Stimulated activated CD8-positive, alpha-beta memory T cell treated with anti-CD3 and anti-CD28 coated beads, Interleukin-7, amount 100 ng/mL, for 24 hours (primary cell): ENCODE data around the gene STRIT1.

ENCODE experiments used
- DNase-seq: peaks from one replicate; pipeline ENCODE4 v3.0.0-alpha.2; 2020; ENCODE audit warnings: low read depth

STRIT1 gene

DNA sequence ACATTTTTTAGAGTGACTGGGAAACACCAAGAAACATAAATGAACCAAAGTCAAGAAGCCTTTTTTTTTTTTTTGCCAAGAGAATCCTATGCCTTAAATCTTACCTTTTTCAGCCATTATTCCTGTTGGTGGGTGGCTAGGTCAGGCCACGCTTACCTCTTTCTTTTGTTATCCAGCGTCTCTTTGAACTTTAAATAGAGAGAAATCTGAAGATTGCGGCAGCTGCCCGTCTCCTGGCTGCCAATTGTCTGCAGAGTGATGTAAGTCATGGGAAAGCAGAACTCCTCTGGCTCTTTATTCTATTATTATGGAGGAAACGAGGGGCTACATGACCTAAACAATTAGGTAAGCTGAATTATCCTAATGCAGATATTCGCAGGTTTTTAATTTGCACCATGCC, at the start of gene STRIT1:
Gene STRIT1, minus strand, starts transcription at position 168 of the 400 bp plus-strand sequence.
- DNase-seq: no peak

DNA sequence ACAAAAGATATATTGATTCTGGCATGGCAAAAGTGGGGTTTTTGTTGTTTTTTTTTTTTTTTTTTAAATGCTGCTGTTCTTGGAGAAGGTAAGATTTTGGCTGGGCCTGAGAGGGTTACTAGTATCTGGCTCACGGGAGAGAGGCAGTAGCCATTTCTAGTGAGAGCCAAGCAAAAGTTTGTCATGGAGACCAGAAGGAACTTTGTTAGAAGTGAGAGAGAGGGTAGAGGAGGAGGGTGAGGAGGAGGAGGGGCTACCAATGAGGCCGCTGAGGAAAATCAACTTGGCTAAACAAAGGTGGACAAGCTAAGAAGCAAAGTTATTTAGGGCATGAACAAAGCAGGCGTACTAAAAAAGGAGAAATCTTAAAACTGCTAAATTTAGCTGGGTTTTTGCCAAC, 48.9 kb upstream of the STRIT1 start:
- DNase-seq: no peak

DNA sequence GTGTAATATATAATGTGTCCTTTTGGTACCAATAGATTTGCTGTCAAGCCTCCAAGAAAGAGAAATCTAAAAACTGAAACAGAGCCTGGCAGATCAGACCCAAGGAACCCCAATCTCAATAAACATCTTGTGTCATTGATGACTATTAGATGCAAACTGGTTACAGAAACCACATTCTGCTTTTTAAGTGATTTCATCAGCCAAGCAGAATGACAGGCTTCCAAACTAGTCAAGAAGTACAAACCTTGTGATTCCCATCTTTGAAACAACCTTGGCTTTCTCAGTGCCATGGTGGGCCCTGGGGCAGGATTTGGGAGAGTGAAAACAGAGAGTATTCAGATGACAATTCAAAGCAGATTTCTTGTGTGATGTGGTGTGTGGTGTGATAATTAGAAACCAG, 45.6 kb upstream of the STRIT1 start:
- DNase-seq: no peak

DNA sequence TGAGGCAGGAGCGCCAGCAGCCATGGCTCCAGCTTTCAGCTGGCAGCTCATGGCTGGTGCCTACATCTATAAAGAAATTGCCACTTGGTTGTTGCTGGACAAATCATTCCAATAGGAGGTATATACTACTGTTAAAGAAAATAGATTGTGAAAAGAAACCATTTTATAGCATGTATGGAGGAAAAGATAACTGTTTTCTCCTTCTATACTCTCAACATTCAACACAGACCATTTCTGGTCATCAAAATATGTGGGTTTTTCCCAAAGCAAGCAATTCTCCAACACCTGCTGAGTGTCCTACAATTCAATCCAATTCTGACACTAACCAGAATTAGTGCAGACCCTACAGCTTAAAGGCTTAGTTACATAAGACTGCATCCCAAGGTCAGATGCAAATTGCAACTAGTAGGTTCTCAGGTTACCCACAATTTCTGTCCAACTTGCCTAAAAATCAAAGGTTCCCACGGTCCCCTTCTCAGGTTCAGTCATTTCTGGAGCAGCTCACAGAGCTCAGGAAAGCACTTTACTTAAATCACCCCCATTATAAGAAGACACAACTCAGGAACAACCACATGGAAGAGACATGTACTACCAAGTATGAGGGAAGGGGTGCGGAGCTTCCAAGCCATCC, 42.4 kb upstream of the STRIT1 start:
- DNase-seq: no peak

DNA sequence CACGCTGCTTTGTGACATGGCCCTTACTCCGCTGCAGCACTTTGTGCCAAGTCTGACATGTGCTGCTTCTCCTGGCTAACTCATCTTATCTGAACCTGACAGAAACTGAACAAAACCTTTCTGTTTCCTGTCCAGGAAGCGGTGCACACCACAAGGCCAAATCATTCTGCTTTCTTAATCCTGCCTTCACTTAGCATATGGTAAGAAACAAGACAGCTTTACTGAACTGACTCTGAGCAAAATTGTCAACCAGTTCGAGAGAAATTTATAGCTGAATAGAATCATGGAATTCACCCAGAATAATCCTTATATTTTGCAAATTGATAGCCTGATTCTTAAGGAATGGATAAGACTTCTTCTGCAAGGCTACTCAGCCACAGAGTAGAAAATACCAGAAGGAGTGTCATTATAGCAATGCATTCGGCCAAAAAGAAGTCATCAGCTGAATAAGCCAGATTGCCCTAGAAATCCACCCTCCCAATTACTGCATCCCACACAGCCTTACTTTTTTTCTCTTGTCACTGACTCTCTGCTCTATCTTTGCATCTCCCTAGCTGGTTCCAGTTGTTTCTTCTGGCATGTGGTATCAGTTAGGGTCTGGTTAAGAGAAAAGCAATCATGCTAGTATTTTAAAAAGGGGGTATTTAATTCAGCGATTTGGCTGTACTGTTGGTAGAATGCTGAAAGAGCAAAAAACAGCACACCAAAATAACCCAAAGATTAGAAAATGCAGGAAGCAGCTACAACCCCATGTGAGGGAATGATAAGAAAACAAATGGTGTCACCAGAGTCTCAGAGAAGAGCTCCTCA, 41.6 kb upstream of the STRIT1 start:
- DNase-seq: no peak

DNA sequence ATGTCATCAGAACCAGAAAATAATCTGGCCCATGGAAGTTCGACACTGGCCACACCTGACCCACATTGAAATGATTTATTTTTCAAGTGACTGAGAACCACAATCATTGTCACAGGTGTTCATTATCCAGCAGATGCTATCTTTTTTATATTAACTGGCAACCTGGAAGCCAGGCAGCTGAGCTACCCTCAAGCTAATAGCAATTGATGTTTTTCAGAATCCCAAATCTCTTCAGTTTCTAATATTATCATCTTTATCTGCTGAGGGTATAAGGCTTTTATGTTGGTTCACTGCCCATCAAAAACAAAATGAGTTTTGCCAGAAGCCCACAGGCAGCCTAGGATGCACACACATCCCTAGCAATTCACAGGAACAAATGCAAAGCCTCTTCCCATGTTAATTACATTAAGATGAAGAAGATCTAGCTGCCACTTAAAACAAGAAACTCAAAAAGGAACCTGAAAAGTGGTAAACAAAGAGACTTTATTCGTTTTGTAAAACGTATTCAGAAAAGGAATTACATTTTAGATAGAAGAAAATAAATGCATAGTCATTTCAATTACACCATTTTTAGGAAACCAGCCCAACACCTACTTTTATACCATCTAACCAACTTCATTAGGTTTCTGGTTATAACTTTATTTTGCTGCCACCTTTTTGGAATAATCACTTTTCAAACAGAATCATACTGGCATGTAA, 40.9 kb upstream of the STRIT1 start:
- no peak for DNase-seq

DNA sequence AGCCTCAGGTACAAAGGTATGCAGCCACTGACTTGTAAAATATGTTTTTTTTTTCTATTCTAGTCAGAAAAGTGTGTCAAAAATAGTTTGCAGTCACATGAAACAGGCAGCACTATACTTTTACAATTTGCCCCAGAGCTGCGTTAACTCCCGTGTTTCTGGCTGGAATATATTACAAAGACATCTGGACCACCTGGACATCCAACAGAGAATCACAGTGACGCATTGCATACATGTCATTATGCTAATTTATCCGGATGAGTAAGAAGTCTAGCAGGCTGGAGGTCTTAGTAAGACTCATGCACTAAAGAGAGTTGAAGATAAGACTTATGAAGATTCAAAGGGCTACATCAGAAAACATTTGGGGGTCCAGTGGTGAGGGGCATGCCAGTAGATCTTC, 39.2 kb upstream of the STRIT1 start:
- DNase-seq: no peak

DNA sequence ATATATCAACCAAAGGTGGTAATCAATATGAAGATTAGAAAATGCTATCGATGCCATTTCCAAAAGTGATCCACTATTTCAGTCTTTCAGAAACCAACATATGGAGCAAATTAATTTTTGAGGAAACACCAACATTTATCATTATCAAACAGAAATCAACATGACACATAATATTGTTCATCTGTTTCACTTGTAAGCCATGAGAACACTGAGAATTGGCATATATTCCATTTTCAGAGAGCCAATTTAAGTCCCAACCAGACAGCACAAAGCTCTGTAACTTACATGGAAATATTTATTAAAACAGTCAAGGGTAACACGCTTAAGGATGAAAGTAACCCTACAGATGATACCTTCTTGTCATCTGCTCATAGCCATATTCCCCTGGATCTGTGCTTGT, 37.6 kb upstream of the STRIT1 start:
- no peak for DNase-seq

DNA sequence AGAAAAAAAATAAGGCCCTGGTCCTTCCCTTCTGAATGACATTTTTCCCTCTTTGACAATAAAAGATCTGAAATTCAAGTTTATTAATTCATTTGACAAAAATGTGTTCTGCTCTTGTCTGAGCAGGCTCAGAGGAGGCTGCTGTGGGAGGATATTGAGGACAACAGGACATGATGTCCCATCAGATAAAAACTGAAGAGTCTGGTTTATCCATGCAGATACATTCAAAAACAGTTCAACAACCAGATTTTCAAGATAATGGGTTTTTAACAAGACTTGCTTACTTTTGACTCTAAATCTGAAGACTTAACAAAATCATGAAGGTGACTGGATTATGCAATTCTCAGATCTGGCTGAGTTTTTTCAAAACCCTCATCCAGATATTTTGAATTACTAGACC, 36.9 kb upstream of the STRIT1 start:
- no peak for DNase-seq

DNA sequence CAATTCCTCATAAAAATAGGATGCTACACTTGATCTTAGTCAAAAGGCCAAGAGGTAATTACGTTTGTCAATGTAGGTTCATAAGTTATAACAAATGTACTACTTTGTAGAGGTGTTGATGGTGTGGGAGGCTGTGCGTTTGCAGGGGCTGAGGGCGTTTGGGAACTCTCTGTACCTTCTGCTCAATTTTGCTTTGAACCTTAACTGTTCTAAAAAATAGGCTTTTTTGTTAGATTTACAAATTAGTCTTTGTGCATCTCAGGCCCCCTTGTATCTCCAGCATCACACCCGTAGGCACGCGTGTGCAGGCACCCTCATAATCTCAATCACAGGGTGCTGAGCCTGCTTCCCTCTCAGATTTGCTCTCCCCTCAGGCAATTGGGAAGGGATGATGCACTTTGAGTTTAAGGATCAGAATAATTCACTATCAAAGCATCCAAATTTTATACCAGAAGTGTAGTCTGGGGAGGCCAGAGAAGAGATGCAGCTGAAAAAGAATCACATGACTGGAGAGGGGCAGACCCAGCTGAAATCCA, 36.1 kb upstream of the STRIT1 start:
- DNase-seq: no peak

DNA sequence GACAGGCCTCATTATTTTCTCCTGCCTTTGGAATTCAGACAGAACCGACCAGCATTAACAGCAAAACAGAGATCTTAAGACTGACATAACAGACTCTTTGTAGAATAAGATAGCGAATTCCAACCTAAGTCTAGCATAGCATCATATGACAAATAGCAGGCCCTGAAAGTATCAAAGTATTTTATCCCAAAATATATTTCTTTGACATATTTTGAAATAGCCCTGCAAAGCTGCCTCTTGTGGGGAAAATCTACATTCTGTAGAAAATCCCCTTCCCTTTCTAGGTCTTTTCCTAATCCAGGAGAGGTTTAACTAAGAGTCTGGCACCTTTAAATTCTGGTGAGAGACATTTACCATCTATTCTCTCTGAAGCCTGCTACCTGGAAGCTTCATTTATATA, 34.4 kb upstream of the STRIT1 start:
- no peak for DNase-seq

DNA sequence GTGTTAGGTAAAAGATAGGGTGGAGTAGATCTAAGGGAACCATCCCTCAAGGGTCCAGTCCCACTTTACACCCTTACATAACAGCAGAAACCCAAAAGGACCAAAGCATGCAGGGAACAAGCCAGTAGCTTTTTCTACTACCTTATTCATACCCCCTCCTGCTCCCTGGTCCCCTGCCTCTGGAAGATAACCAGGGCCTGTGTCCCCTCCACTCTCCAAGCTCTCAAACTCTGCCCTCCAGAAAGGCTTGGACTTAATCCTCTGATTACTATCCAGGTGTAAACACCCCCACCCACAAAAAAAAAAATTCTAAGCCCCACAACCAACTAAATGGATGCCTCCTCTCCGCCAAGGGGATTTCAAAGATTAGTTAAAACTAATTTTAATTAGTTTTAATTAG, 33.9 kb upstream of the STRIT1 start:
- no peak for DNase-seq

DNA sequence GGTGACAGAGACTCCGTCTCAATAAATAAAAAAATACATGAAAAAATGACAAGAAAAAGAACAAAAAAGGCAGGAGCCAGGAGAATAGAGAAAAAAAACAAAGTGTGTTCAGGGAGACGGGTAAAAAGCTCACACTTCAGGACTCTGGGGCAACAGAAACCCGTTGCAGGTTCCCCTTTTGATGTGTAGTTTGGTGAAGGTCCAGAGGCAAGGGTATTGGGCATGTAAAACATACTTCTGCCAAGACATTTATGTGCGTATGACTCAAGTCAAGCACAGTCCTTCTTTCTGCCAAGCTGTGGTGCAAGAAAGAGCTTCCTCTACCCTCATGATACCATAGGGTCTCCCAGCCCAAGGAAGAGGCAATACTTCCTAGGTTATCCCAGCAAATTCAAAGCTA, 33.4 kb upstream of the STRIT1 start:
- no peak for DNase-seq

DNA sequence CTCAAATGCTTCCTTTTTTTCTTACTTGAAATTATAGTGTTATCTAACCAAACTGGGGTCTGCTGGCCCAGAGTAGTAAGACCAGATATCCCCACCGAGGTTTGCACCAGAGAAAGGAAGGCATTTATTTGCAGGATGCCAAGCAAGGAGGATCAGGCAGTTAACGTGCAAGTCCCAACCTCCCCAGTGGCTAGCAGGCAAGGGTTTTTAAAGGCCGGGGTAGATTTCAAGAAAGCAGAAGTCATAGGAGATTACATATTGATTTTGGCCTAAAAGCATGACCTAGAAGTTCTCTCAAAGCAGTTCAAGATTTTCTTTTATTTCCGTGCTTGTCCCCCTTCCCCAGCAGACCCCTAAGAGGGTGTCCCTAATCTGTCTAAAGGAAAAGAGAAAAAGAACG, 32.8 kb upstream of the STRIT1 start:
- no peak for DNase-seq

DNA sequence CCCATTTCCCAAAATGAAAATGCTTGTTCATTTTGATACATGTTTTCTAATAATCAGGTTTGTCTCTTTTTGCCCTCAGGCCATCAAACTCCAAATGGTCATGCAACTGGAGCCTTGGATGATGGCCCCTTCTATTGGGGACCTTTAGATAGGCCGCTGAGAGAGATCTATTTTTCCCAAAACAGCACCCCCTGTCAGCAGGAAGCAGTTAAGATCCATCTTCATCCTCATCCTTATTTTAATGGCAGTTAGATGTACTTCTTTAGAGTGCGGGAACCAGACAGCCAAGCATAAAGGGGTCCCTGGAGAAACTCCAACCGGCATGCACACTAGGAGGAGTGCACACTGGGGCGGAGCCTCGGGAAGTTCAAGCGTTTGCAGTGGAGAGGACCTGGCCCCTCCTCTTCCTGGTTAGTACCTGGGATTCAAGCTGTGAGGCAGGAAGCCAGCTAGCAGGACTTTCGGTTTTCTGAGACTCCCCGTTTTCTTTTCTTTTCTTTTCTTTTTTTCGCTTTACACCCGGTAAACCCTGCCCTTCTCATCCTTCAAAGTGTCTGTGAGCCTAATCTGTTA, 31.9 kb upstream of the STRIT1 start:
- no peak for DNase-seq

DNA sequence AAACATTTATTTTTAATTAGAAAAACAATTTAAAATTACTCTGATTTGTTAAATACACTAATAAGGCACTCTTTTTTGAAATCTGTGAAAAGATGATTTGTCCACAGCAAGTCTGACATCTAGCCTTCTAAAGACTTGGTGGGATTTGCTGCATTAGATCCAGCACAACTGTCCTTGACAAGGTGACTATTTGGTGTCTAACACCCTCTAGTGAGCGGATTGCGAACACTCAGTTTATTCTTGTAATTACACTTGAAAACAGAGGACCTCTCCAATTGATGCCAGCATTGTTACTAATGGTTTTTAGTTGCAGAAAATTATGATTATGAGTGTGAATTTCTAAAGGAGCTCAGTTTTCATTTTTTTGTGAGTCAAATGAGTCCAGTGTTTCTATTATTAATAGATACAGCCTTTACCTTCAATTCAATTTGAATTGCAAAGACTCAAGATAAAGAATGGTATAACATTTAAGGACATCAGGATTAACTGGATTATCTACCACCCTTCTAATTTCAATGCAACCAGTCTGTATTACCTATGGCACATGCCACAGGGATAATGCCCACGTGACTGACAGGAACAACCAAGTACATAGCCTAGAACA, 29.7 kb upstream of the STRIT1 start:
- DNase-seq: no peak

DNA sequence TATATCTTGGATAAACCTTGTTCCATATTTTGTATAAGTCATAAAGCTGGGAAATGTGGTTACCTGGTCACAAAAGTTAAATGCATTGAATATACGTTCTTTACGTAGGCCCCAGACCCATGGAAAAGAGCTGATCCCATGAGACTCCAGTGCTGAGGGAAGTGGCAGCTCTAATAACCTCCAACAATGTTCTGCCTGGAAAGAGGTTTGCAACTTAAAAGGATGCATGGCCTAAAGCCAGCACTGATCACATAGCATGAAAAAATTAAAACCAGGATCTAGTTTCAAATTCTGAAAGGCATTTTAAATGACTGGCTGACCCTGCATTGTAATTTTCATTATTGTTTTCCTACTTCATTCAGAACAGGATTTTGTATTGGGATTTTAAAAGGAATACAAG, 27.9 kb upstream of the STRIT1 start:
- no peak for DNase-seq

DNA sequence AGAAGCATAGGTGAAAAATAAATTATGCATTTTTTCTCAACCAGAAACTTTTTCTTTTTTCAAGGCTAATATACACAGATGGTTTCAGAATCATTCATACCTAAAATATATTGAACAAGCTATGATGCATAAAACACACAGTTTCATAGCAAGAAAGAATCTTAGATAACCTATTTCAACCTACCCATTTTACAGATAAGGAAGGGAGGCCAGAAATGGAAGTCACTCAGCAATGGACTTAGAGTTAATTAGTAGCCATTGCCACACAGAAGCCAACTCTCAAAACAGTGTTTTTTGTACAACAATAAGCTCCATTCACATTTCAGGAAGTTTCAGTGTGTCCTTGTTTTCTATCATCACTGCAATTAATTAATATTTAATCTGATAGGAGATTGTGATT, 27.5 kb upstream of the STRIT1 start:
- DNase-seq: no peak

DNA sequence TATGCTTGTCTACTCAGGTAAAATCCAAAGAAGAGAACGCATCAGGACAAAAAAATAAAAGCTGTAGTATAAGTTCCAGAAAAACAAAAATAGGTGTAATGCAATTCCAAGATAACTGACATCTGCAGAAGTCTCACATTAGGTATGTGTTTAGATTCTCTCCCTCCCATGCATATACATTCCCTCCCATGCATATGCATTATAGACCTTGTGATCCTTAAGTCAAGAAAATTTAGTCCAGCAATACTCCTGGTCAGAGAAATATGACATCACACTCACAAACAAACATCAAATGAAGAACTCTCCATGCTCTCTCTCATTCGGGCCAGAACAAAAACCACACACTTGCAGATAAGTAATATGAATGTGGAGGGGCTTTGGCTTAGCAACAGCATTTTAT, 25.3 kb upstream of the STRIT1 start:
- no peak for DNase-seq

DNA sequence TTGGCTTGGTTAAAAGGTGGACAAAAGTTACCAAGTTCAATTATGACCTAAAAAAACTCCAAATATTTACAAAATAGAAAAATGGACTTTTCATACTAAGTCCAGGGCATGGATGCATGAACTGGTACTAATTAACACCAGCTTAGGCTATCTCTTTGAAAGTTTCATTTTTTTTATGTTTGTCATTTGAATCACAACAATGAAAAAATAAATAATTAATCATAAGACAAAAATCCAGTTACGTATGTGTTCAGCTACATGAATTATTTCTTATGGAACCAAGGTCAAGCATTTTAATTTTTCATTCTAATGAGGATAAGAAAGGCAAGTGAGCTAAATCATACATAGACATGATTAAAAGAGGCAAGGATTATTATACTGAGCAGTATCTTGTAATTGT, 23.7 kb upstream of the STRIT1 start:
- DNase-seq: no peak

DNA sequence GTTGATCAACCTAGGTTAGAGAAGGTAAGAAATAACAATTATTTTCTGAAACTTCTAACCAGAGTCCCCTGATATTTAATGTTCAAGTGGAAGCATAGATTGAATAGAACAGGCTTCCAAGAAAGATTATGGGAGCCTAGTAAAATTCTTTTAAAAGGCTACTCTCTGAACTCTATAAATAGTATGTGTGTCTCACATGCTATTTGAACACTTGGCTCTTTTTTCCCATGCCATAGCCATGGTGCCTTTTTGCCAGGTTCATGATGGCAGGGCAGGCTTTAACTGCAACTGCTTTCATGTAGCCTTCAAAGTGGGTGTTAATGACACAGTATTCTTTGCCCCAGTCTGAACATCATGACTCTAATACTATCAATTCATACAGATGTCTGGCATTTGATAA, 22.9 kb upstream of the STRIT1 start:
- DNase-seq: no peak

DNA sequence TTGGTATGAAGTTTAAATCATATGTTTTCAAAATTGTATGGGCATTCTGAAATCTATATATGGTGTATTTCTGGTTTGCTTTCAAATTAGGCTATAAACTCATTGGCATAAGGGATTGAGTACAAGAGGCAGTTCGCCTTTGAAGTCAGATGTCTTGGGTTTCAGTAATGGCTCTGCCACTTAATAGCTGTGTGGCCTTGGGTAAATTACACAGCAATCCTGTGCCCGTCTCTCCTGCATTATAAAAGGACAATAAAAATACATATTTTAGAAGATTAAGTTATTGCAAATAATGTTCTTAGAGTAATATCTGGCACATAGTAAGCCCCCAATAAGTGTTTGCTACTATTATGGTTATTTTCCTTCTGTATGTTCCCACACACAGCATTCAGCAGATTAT, 20.4 kb upstream of the STRIT1 start:
- DNase-seq: no peak
